GM21717 (cell line): ENCODE results near the gene ARMC3.
"Not testable (repeated sequence)": the region's sequence is repeated elsewhere in the genome, so short reads cannot be mapped to it uniquely, and the experiment has no call there.

Source experiments
- ATAC-seq: cut with Tn5 transposase; IDR thresholded peaks from one replicate; pipeline ENCODE4 v1.9.1; 2021; ENCODE audit warnings: mild to moderate bottlenecking, moderate library complexity; ENCODE audit not compliant: unreplicated experiment

ARMC3 gene

GRCh38 chr10:23070092-23070912, 142.4 kb downstream of the ARMC3 start:
- ATAC-seq: peak; percentile 8

- peak; percentile 51 for ATAC-seq
Observed at GRCh38 chr10:23070913-23071218, 143.0 kb downstream of the ARMC3 start.

GRCh38 chr10:23072593-23072992, 144.7 kb downstream of the ARMC3 start:
- ATAC-seq: not testable (repeated sequence)

GRCh38 chr10:23073527-23073926, 145.7 kb downstream of the ARMC3 start:
- no peak for ATAC-seq

GRCh38 chr10:23075672-23076071, 147.8 kb downstream of the ARMC3 start:
- ATAC-seq: no peak

- no peak for ATAC-seq
Observed at GRCh38 chr10:23078114-23078513, 150.3 kb downstream of the ARMC3 start.

- ATAC-seq: no peak
Observed at GRCh38 chr10:23079700-23080099, 151.8 kb downstream of the ARMC3 start.

GRCh38 chr10:23080262-23080661, 152.4 kb downstream of the ARMC3 start:
- no peak for ATAC-seq

- ATAC-seq: no peak
Observed at GRCh38 chr10:23081221-23081750, 153.4 kb downstream of the ARMC3 start.

GRCh38 chr10:23081891-23082290, 154.0 kb downstream of the ARMC3 start:
- no peak for ATAC-seq
